SK-N-DZ (cell line): ENCODE results near the gene TAS2R60.

Experiments
- DNase-seq: peaks from one replicate; pipeline ENCODE4 v3.0.0-alpha.2; 2015; ENCODE audit warnings: low spot score

Gene TAS2R60

GRCh38 chr7:143439866-143440265 is 3.4 kb upstream of the TAS2R60 start:
- no peak for DNase-seq

- DNase-seq = no peak
These were observed 970 bp downstream of the TAS2R60 start for GRCh38 chr7:143444063-143444782.

- DNase-seq = no peak
These were observed 1.5 kb downstream of the TAS2R60 start for GRCh38 chr7:143444785-143445184.

- DNase-seq = no peak
These were observed 4.2 kb downstream of the TAS2R60 start for GRCh38 chr7:143447466-143447865.

GRCh38 chr7:143448429-143448828 is 5.2 kb downstream of the TAS2R60 start:
- no peak for DNase-seq

GRCh38 chr7:143449793-143450192 is 6.5 kb downstream of the TAS2R60 start:
- no peak for DNase-seq

GRCh38 chr7:143451122-143451521 is 7.9 kb downstream of the TAS2R60 start:
- DNase-seq = no peak

- no peak for DNase-seq
These were observed 8.5 kb downstream of the TAS2R60 start for GRCh38 chr7:143451746-143452145.

GRCh38 chr7:143452495-143452894 is 9.2 kb downstream of the TAS2R60 start:
- no peak for DNase-seq

GRCh38 chr7:143454091-143454680 is 10.9 kb downstream of the TAS2R60 start:
- no peak for DNase-seq

GRCh38 chr7:143455491-143455890 is 12.2 kb downstream of the TAS2R60 start:
- DNase-seq = no peak

GRCh38 chr7:143455942-143456341 is 12.7 kb downstream of the TAS2R60 start:
- no peak for DNase-seq

- no peak for DNase-seq
These were observed 13.9 kb downstream of the TAS2R60 start for GRCh38 chr7:143456992-143457793.

GRCh38 chr7:143458263-143458662 is 15.0 kb downstream of the TAS2R60 start:
- DNase-seq = no peak

- no peak for DNase-seq
These were observed 15.4 kb downstream of the TAS2R60 start for GRCh38 chr7:143458681-143459080.

GRCh38 chr7:143459359-143459758 is 16.1 kb downstream of the TAS2R60 start:
- no peak for DNase-seq

- no peak for DNase-seq
These were observed 17.2 kb downstream of the TAS2R60 start for GRCh38 chr7:143460271-143460979.

- no peak for DNase-seq
These were observed 18.8 kb downstream of the TAS2R60 start for GRCh38 chr7:143462045-143462444.

- no peak for DNase-seq
These were observed 20.3 kb downstream of the TAS2R60 start for GRCh38 chr7:143463556-143463955.

GRCh38 chr7:143463957-143464356 is 20.7 kb downstream of the TAS2R60 start:
- DNase-seq = no peak

GRCh38 chr7:143467724-143468123 is 24.5 kb downstream of the TAS2R60 start:
- no peak for DNase-seq
